AG04450 (cell line): ENCODE measurements around the gene RPRD1A. TPM values are rescaled to one million over a fixed set of nuclear protein-coding genes. Genes with fewer than 3 reads are reported as not detected.

ENCODE experiments used
- CTCF ChIA-PET: fragments of 300-600, 350-600 bp; formaldehyde crosslinking; extraction: SDS; loops from one replicate; lab custom pipeline; 2022; ENCODE audit warnings: antibody characterized with exemption, inconsistent platforms; lab: Charles Lee
- POLR2A ChIA-PET: fragments of 350-600 bp; formaldehyde crosslinking; extraction: SDS; loops from one replicate; lab custom pipeline; 2021; ENCODE audit warnings: antibody characterized with exemption, inconsistent platforms; lab: Yijun Ruan, JAX
- DNase-seq: peaks from one replicate; pipeline ENCODE4 v3.0.0-alpha.2; 2011; ENCODE audit warnings: low read depth, low spot score
- H3K27ac ChIP-seq: one replicate; pipeline ENCODE4 v1.5.1; 2012; ENCODE audit warnings: low read depth, low read length, control low read depth
- H3K27me3 ChIP-seq: one replicate; pipeline ENCODE4 v1.6.0; 2012; ENCODE audit warnings: low read length; ENCODE audit not compliant: control insufficient read depth, insufficient read depth
- H3K4me3 ChIP-seq: 2 replicates; pipeline ENCODE4 v1.5.1; 2011; ENCODE audit warnings: mild to moderate bottlenecking, low read depth, low read length, control low read depth
- H3K9me3 ChIP-seq: 2 replicates; pipeline ENCODE4 v1.5.1; 2012; ENCODE audit warnings: low read length; ENCODE audit not compliant: control insufficient read depth, insufficient read depth
- polyA plus RNA-seq: library from polyadenylated mRNA; depleted of rRNA; stranded (reverse); fragments of >200 nt; gene quantifications from 2 replicates; pipeline ENCODE4 v1.2.3, GENCODE V29; 2011
- TF ChIP-seq, protein P1 (sequence below): IDR thresholded peaks from 2 replicates; pipeline ENCODE4 v1.5.1; 2011; ENCODE audit warnings: low read depth, low read length, control low read depth, inconsistent platforms

RPRD1A gene
- polyA plus RNA-seq, 1 experiment, result 35.6 TPM

DNA sequence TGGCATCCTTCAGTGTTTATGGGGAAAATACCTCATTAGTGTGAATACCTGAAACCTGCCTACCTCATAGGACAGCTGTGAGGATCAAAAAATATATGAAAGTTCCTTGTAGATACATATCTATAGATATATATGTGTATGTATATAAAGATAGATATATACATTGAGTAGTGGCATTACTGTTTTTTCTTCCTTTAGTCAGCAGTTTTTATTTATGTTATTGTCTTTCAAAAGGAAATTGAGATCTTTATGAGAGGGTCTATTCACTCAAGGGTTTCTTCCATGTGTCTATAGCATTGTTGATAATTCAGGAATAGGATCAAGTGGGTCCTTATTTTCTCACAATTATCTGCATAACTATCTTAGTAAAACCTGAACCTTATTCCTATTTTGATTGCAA lies 88.2 kb downstream of the RPRD1A start:
- H3K9me3 ChIP-seq, result peaks cover 3% of the 10 kb centered on the region; the same call in 1 of the 2 replicates
- no peak overlapping the region for H3K27ac ChIP-seq
- no peak for DNase-seq
- TF ChIP-seq, protein P1, sequence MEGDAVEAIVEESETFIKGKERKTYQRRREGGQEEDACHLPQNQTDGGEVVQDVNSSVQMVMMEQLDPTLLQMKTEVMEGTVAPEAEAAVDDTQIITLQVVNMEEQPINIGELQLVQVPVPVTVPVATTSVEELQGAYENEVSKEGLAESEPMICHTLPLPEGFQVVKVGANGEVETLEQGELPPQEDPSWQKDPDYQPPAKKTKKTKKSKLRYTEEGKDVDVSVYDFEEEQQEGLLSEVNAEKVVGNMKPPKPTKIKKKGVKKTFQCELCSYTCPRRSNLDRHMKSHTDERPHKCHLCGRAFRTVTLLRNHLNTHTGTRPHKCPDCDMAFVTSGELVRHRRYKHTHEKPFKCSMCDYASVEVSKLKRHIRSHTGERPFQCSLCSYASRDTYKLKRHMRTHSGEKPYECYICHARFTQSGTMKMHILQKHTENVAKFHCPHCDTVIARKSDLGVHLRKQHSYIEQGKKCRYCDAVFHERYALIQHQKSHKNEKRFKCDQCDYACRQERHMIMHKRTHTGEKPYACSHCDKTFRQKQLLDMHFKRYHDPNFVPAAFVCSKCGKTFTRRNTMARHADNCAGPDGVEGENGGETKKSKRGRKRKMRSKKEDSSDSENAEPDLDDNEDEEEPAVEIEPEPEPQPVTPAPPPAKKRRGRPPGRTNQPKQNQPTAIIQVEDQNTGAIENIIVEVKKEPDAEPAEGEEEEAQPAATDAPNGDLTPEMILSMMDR, result no peak
- POLR2A ChIA-PET, result no interaction called here
- H3K4me3 ChIP-seq, result no peak overlapping the region
- no peaks in the 10 kb centered on the region for H3K27me3 ChIP-seq
- CTCF ChIA-PET, result no interaction called here

DNA sequence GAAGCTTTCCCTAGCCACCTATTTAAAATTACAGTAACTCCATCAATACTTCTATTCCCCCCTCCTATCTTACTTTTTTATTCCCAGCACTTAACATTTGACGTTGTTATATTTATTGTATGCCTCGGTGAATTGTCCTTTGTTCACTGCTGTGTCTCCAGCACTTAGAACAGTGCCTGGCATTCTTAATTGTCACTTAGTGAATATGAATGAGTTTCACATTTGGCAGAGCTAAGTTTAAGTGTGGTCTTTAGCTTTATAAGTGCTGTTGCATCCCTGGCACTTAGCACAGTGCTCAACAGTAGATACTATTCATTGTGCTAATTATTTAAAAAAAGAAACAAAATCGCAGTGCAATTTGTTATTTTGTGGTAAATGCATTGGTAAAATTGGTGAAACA lies 93.2 kb downstream of the RPRD1A start:
- H3K9me3 ChIP-seq, result no peaks in the 10 kb centered on the region; the same call in 1 of the 2 replicates
- H3K4me3 ChIP-seq, result no peak overlapping the region
- CTCF ChIA-PET, result interaction anchor here (0.6 to 1.0 kb wide), 2 partner anchors 242 to 310 kb away, joined by 3 to 4 read pairs; no protein-coding TSS in a partner anchor
- TF ChIP-seq, protein P1, result no peak
- POLR2A ChIA-PET, result no interaction called here
- no peak overlapping the region for H3K27ac ChIP-seq
- no peak for DNase-seq
- H3K27me3 ChIP-seq, result no peaks in the 10 kb centered on the region

DNA sequence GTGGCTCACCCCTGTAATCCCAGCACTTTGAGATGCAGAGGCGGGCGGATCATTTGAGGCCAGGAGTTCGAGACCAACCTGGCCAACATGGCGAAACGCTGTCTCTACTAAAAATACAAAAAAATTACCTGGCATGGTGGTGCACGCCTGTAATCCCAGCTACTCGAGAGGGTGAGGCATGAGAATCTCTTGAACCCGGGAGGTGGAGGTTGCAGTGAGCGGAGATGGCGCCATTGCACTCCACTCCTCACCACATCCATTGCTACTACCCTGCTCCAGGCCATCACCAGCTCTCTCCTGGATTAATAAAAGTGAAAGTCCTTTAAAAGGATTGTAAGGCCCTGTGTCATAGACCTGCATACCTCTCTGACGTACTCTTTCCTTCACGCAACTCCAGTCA lies 93.7 kb downstream of the RPRD1A start:
- H3K4me3 ChIP-seq, result peak overlapping the region; percentile 97
- ChIA-PET POLR2A (no interaction called here), CTCF (interaction anchor here (1.0 kb wide), 1 partner anchor 311 kb away, joined by 3 read pairs; no protein-coding TSS in a partner anchor)
- DNase-seq, result no peak
- H3K27me3 ChIP-seq, result no peaks in the 10 kb centered on the region
- no peaks in the 10 kb centered on the region; the same call in 1 of the 2 replicates for H3K9me3 ChIP-seq
- H3K27ac ChIP-seq, result no peak overlapping the region
- TF ChIP-seq, protein P1, result no peak

DNA sequence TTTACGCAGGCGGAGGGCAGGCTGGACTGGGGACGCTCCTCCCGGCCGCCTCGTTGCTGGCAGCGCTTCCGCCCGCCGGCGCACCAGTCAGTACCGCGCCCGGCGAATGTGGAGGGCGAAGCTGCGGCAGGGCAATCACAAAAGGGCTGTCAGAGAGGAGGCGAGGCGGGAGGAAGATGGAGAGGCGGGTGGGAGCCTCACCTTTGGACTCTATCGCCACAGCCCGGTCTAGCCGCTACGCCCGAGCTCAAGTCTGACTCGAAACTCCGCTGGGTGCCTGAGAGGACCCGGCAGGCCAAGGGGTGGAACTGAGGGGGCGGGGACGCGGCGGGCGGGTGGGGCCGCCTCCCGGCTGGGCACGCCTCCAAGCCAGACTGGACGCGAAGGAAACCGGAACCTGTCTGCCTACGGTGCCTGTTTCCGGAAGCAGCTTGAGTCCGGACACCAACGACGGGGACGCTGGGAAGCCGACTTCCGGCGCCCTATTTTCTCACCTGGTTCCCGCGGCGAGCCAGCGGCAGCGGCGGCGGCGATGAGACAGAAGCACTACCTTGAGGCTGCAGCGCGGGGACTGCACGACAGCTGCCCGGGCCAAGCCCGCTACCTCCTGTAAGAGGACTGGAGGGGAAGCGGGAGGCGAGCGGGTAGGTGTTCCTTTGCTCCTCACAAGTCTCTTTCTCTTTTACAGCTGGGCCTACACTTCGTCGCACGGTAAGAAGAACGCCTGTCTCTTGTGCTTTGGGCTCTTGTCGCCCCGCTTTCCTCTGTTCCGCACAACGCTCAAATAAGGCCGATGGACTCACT lies 95.0 kb downstream of the RPRD1A start, which contains the start of gene RMP24:
TSS of gene RMP24 (plus strand) at position 483 of the 804 bp plus-strand sequence.
- peak within 1 kb of the TSS; percentile 75 for H3K27ac ChIP-seq
- CTCF ChIA-PET, result interaction anchor here (0.6 to 1.2 kb wide), 3 partner anchors 16 to 289 kb away, joined by 4 to 5 read pairs (median 5); no protein-coding TSS in a partner anchor

More for the DNA sequence above, 95.0 kb downstream of the RPRD1A start, which contains the start of gene RMP24:
- TF ChIP-seq, protein P1, result no peak
- Histone ChIP-seq H3K27me3 (no peaks in the 10 kb centered on the region), H3K9me3 (no peaks in the 10 kb centered on the region; the same call in 1 of the 2 replicates), H3K4me3 (peak within 1 kb of the TSS; percentile 97)
- POLR2A ChIA-PET, result interaction anchor here (0.7 kb wide), 1 partner anchor 94 kb away, joined by 7 read pairs; no protein-coding TSS in a partner anchor
- DNase-seq, result peak; percentile 89
